Mucosa of descending colon (tissue), 3 donors: ENCODE data around the gene HES6. TPM values are rescaled to one million over a fixed set of nuclear protein-coding genes. Genes with fewer than 3 reads are reported as not detected.

Source experiments
- ATAC-seq: fragments of 200-7000 bp; cut with Tn5 transposase; one replicate; pipeline ENCODE4 v1.9.1; 2020; ENCODE audit warnings: mild to moderate bottlenecking, moderate library complexity
- DNase-seq, 3 donors: peaks; one replicate each; pipeline ENCODE4 v3.0.0-alpha.2; 2020
- H3K36me3 ChIP-seq: fragments of 200-600 bp; one replicate; pipeline ENCODE4 v1.8.0; 2021; ENCODE audit warnings: low read depth, mild to moderate bottlenecking
- H3K4me1 ChIP-seq: fragments of 200-600 bp; one replicate; pipeline ENCODE4 v1.8.0; 2021; ENCODE audit warnings: low read depth, mild to moderate bottlenecking
- H3K4me3 ChIP-seq: fragments of 200-600 bp; one replicate; pipeline ENCODE4 v1.8.0; 2021; ENCODE audit warnings: mild to moderate bottlenecking
- H3K9me3 ChIP-seq: fragments of 200-600 bp; one replicate; pipeline ENCODE4 v1.8.0; 2021; ENCODE audit warnings: mild to moderate bottlenecking
- intact Hi-C, 2 donors: fragments of 100-400 bp; cut with DNase I in 1 of 2; cut with micrococcal nuclease in 1 of 2; formaldehyde crosslinking; loops; one replicate each; pipeline versions ENCODE4 v1.11.0 to v1.11.1; 2022; cut with DNase I, micrococcal nuclease
- total RNA-seq, 3 donors: library from RNA; stranded (reverse); fragmentation: NEBNext Ultra II Directional in 2 of 3; extraction: Animal tissue kit (Norgen Biotek cat#: 25700) in 2 of 3; gene quantifications; one replicate each; pipeline versions ENCODE4 v1.2.1 to v1.2.4, GENCODE V29; 2021 to 2023
- TF ChIP-seq, protein P1 (sequence below): fragments of 200-600 bp; IDR thresholded peaks from one replicate; pipeline ENCODE4 v1.8.0; 2022; ENCODE audit warnings: antibody characterized with exemption, mild to moderate bottlenecking
- donor health status: DM: no; HTN: no; CAD: no; lungs with moderate emphysema.
- donor health status: DM: no; HTN: no; CAD: no.
- donor health status: DM: no; HTN: yes; CAD: no.

Gene HES6
- total RNA-seq, 3 donors from 2014 or later = 21.9 to 63.5 (median 25.7) TPM

- intact Hi-C loops = loop anchor here (10.0 kb wide), 2 partner anchors 84 to 396 kb away; partner anchors contain the start of gene RAMP1 (in 1 of the 2)
- peaks cover 19% of the 10 kb centered on the region for H3K36me3 ChIP-seq
- no peaks in the 10 kb centered on the region for H3K9me3 ChIP-seq
- H3K4me1 ChIP-seq = no peaks in the 10 kb centered on the region
- TF ChIP-seq, protein P1, sequence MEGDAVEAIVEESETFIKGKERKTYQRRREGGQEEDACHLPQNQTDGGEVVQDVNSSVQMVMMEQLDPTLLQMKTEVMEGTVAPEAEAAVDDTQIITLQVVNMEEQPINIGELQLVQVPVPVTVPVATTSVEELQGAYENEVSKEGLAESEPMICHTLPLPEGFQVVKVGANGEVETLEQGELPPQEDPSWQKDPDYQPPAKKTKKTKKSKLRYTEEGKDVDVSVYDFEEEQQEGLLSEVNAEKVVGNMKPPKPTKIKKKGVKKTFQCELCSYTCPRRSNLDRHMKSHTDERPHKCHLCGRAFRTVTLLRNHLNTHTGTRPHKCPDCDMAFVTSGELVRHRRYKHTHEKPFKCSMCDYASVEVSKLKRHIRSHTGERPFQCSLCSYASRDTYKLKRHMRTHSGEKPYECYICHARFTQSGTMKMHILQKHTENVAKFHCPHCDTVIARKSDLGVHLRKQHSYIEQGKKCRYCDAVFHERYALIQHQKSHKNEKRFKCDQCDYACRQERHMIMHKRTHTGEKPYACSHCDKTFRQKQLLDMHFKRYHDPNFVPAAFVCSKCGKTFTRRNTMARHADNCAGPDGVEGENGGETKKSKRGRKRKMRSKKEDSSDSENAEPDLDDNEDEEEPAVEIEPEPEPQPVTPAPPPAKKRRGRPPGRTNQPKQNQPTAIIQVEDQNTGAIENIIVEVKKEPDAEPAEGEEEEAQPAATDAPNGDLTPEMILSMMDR = no peak
- ATAC-seq (no peak), DNase-seq (no peak)
- no peak overlapping the region for H3K4me3 ChIP-seq
Observed at GRCh38 chr2:238250896-238251295, 11.1 kb upstream of the HES6 start.

- peaks cover 9% of the 10 kb centered on the region for H3K36me3 ChIP-seq
- ATAC-seq (no peak), DNase-seq (no peak)
Observed at GRCh38 chr2:238247841-238248453, 8.1 kb upstream of the HES6 start.

DNA sequence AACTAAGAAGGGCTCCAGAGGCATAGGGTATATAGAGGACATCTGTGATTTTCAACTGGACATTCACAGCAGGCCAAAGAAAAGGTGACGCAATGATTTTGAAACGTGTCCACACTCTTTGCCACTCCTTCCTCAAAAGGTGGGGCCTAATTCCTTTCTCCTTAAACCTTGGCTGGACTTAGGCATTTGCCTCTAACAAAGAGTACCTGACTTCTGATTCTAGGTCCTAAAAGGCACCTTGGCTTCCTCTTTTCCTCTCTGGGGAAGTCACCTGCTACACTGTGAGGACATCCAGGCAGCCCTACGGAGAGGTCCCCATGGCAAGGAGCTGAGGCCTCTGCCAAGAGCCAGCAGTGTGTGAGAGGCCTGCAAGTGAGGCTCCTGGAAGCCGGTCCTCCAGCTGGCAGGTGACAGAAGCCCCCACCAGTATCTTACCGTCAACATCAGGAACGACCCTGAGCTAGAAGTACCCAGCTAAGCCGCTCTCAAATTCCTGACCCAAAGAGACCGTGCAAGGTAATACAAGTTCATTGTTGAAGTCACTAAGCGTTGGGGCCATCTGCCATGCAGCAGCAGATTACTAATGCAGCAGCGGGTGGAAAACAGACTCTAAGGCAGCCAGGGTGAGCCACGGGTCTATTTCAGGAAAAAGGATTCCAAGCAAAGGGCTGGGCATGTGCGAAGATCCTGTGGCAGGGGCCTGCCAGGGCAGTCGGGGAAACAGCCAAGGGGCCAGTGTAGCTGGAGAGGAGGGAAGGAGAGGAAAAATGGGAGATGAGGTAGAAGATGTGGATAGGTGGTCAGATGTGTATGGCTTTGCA lies 7.4 kb upstream of the HES6 start:
- ATAC-seq = no peak
- DNase-seq = no peak
- H3K4me1 ChIP-seq = peaks cover 15% of the 10 kb centered on the region
- intact Hi-C loops = no loop called here
- TF ChIP-seq, protein P1 = no peak
- H3K9me3 ChIP-seq = no peaks in the 10 kb centered on the region
- H3K36me3 ChIP-seq = peaks cover 8% of the 10 kb centered on the region
- H3K4me3 ChIP-seq = no peak overlapping the region

More at GRCh38 chr2:238247841-238248453, 8.1 kb upstream of the HES6 start:
- Histone ChIP-seq H3K9me3 (no peaks in the 10 kb centered on the region), H3K4me1 (peaks cover 10% of the 10 kb centered on the region), H3K4me3 (no peak overlapping the region)
- intact Hi-C loops = no loop called here
- TF ChIP-seq, protein P1 = no peak

GRCh38 chr2:238244151-238244550 lies 4.3 kb upstream of the HES6 start:
- Histone ChIP-seq H3K4me1 (peaks cover 25% of the 10 kb centered on the region), H3K9me3 (no peaks in the 10 kb centered on the region), H3K4me3 (no peak overlapping the region), H3K36me3 (peaks cover 5% of the 10 kb centered on the region)
- ATAC-seq = no peak
- intact Hi-C loops = no loop called here
- no peak for DNase-seq
- TF ChIP-seq, protein P1 = no peak

DNA sequence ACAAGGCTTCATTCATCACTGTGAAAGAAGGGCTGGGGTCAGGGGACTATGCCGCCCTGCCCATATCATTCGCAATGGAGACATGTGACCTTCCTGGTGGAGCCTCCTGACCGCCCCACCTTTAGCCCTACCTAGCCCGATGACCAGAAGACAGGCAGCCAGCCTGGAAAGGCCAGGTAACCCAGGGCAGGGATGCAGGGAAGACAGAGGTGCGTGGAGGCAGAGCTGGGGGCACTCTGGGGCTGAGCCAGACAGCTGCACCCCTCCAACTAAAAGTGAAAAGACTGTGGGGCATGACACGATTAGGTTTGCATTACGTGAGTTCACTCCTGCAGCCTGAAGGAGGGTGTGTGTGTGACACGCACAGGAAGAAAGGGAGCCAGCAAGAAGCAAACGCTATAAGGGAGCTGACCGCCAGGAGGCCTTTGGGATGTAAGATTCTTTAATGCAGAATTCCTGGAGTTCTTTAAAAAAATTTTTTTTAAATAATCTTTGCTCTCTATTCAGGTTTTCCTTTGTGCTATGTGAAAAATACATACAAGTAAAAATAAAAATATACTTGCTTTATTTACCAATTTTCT lies 3.7 kb upstream of the HES6 start:
- TF ChIP-seq, protein P1 = no peak
- peaks cover 5% of the 10 kb centered on the region for H3K36me3 ChIP-seq
- ATAC-seq (peak; percentile 1), DNase-seq (peak in 1 of 3 donors; percentile 46)
- intact Hi-C loops = no loop called here
- peaks cover 28% of the 10 kb centered on the region for H3K4me1 ChIP-seq
- no peaks in the 10 kb centered on the region for H3K9me3 ChIP-seq
- no peak overlapping the region for H3K4me3 ChIP-seq
